ENCODE results near the gene LRRC3C. TPM values are rescaled to one million over a fixed set of nuclear protein-coding genes. Genes with fewer than 3 reads are reported as not detected.

Gene LRRC3C
- total and polyA plus RNA-seq, 2 experiments from 2014 or later: not detected

- TF ChIP-seq EZH2 (IDR thresholded peaks at IDR 0.05; ENCODE audit: insufficient read depth, poor library complexity, severe bottlenecking) (no peak), EZH2phosphoT487 (IDR thresholded peaks at IDR 0.05; ENCODE audit: insufficient read depth, low read depth) (no peak)
- Histone ChIP-seq H3K79me2 (ENCODE audit: insufficient read depth) (no peaks in the 10 kb centered on the region), H3K4me2 (ENCODE audit: unreplicated experiment) (no peak overlapping the region), H3K27me3 (replicated peaks; ENCODE audit: insufficient read depth) (no peaks in the 10 kb centered on the region), H2AFZ (no peak overlapping the region), H3F3A (ENCODE audit: insufficient read depth) (0 out of 2 replicates have a peak, but pooled peaks cover 10% of the 10 kb centered on the region), H3K36me3 (ENCODE audit: low read depth) (peaks cover 30% of the 10 kb centered on the region), H3K4me1 (ENCODE audit: insufficient read depth) (no peaks in the 10 kb centered on the region), H4K20me1 (ENCODE audit: insufficient read depth) (no peaks in the 10 kb centered on the region), H3K27ac (no peak overlapping the region), H3K9me2 (ENCODE audit: insufficient read depth) (no peaks in the 10 kb centered on the region), H3K9me3 (ENCODE audit: low read depth) (no peaks in the 10 kb centered on the region), H3K4me3 (no peak overlapping the region), H3K9ac (no peak overlapping the region)
- 97 to 98% methylated on average over 11 of the region's 11 CpGs for WGBS, 2 experiments (ENCODE audit: low coverage in 1 of 2, low lambda C conversion rate in 2 of 2, missing lambda C conversion rate in 2 of 2)
- no peak for DNase-seq
- in situ Hi-C loops (cut with MboI): no loop called here
Observed at GRCh38 chr17:39994448-39994847, 66.9 kb downstream of the LRRC3C start.

Other genes starting within 250 kb of the LRRC3C start
- 14.2 and 15.3 TPM in 2 replicates for gene PGAP3, start 239.7 kb upstream of the LRRC3C start, total RNA-seq (2014; rRNA removed; shearing (Covaris generic))
- gene PGAP3, start 239.7 kb upstream of the LRRC3C start, polyA plus RNA-seq (2016; fragmentation: Nextera tagmentation; extraction: Ambion mirVana): 9.2 and 10.6 TPM in 2 replicates
- 45.8 and 55.4 TPM in 2 replicates for gene ERBB2, start 227.7 kb upstream of the LRRC3C start, total RNA-seq (2014; rRNA removed; shearing (Covaris generic))
- gene ERBB2, start 227.7 kb upstream of the LRRC3C start, polyA plus RNA-seq (2016; fragmentation: Nextera tagmentation; extraction: Ambion mirVana): 28.5 and 30.3 TPM in 2 replicates
- gene MIEN1, start 197.2 kb upstream of the LRRC3C start, total RNA-seq (2014; rRNA removed; shearing (Covaris generic)): 33.6 and 37.1 TPM in 2 replicates
- 85.4 and 88.4 TPM in 2 replicates for gene MIEN1, start 197.2 kb upstream of the LRRC3C start, polyA plus RNA-seq (2016; fragmentation: Nextera tagmentation; extraction: Ambion mirVana)
- gene GRB7, start 189.8 kb upstream of the LRRC3C start, total RNA-seq (2014; rRNA removed; shearing (Covaris generic)): 0.25 TPM in 1 of 2 replicates, not detected in the other
- gene GRB7, start 189.8 kb upstream of the LRRC3C start, polyA plus RNA-seq (2016; fragmentation: Nextera tagmentation; extraction: Ambion mirVana): not detected in 2 replicates
- not detected in 2 replicates for gene IKZF3, start 63.4 kb upstream of the LRRC3C start, total RNA-seq (2014; rRNA removed; shearing (Covaris generic))
- 0.09 and 0.11 TPM in 2 replicates for gene IKZF3, start 63.4 kb upstream of the LRRC3C start, polyA plus RNA-seq (2016; fragmentation: Nextera tagmentation; extraction: Ambion mirVana)
- not detected in 2 replicates for gene ZPBP2, start 59.5 kb upstream of the LRRC3C start, total RNA-seq (2014; rRNA removed; shearing (Covaris generic))
- gene ZPBP2, start 59.5 kb upstream of the LRRC3C start, polyA plus RNA-seq (2016; fragmentation: Nextera tagmentation; extraction: Ambion mirVana): not detected in 2 replicates
- 2.1 and 2.5 TPM in 2 replicates for gene GSDMB, start 9.1 kb upstream of the LRRC3C start, total RNA-seq (2014; rRNA removed; shearing (Covaris generic))
- 1.8 TPM in 2 replicates for gene GSDMB, start 9.1 kb upstream of the LRRC3C start, polyA plus RNA-seq (2016; fragmentation: Nextera tagmentation; extraction: Ambion mirVana)
- 60.4 and 66.0 TPM in 2 replicates for gene ORMDL3, start 131 bp upstream of the LRRC3C start, total RNA-seq (2014; rRNA removed; shearing (Covaris generic))
- gene ORMDL3, start 131 bp upstream of the LRRC3C start, polyA plus RNA-seq (2016; fragmentation: Nextera tagmentation; extraction: Ambion mirVana): 12.0 and 13.2 TPM in 2 replicates
- gene GSDMA, start 35.3 kb downstream of the LRRC3C start, total RNA-seq (2014; rRNA removed; shearing (Covaris generic)): not detected in 2 replicates
- 0.09 and 0.21 TPM in 2 replicates for gene GSDMA, start 35.3 kb downstream of the LRRC3C start, polyA plus RNA-seq (2016; fragmentation: Nextera tagmentation; extraction: Ambion mirVana)
- gene PSMD3, start 53.1 kb downstream of the LRRC3C start, total RNA-seq (2014; rRNA removed; shearing (Covaris generic)): 103 and 116 TPM in 2 replicates
- 102 and 106 TPM in 2 replicates for gene PSMD3, start 53.1 kb downstream of the LRRC3C start, polyA plus RNA-seq (2016; fragmentation: Nextera tagmentation; extraction: Ambion mirVana)
- gene CSF3, start 87.7 kb downstream of the LRRC3C start, total RNA-seq (2014; rRNA removed; shearing (Covaris generic)): not detected in 2 replicates
- gene CSF3, start 87.7 kb downstream of the LRRC3C start, polyA plus RNA-seq (2016; fragmentation: Nextera tagmentation; extraction: Ambion mirVana): 0.13 TPM in 1 of 2 replicates, not detected in the other
- 35.3 and 37.3 TPM in 2 replicates for gene MED24, start 126.7 kb downstream of the LRRC3C start, total RNA-seq (2014; rRNA removed; shearing (Covaris generic))
- gene MED24, start 126.7 kb downstream of the LRRC3C start, polyA plus RNA-seq (2016; fragmentation: Nextera tagmentation; extraction: Ambion mirVana): 33.6 and 35.2 TPM in 2 replicates
- 33.3 and 36.2 TPM in 2 replicates for gene THRA, start 135.2 kb downstream of the LRRC3C start, total RNA-seq (2014; rRNA removed; shearing (Covaris generic))
- gene THRA, start 135.2 kb downstream of the LRRC3C start, polyA plus RNA-seq (2016; fragmentation: Nextera tagmentation; extraction: Ambion mirVana): 15.8 and 16.4 TPM in 2 replicates
- gene NR1D1, start 172.9 kb downstream of the LRRC3C start, total RNA-seq (2014; rRNA removed; shearing (Covaris generic)): 0.76 and 2.4 TPM in 2 replicates
- 4.6 and 5.4 TPM in 2 replicates for gene NR1D1, start 172.9 kb downstream of the LRRC3C start, polyA plus RNA-seq (2016; fragmentation: Nextera tagmentation; extraction: Ambion mirVana)
- 45.3 and 76.1 TPM in 2 replicates for gene MSL1, start 194.2 kb downstream of the LRRC3C start, total RNA-seq (2014; rRNA removed; shearing (Covaris generic))
- 8.9 and 9.0 TPM in 2 replicates for gene MSL1, start 194.2 kb downstream of the LRRC3C start, polyA plus RNA-seq (2016; fragmentation: Nextera tagmentation; extraction: Ambion mirVana)
- 28.7 and 49.3 TPM in 2 replicates for gene CASC3, start 212.8 kb downstream of the LRRC3C start, total RNA-seq (2014; rRNA removed; shearing (Covaris generic))
- 37.1 and 39.1 TPM in 2 replicates for gene CASC3, start 212.8 kb downstream of the LRRC3C start, polyA plus RNA-seq (2016; fragmentation: Nextera tagmentation; extraction: Ambion mirVana)
- gene RAPGEFL1, start 249.7 kb downstream of the LRRC3C start, total RNA-seq (2014; rRNA removed; shearing (Covaris generic)): 0.51 and 0.76 TPM in 2 replicates
- gene RAPGEFL1, start 249.7 kb downstream of the LRRC3C start, polyA plus RNA-seq (2016; fragmentation: Nextera tagmentation; extraction: Ambion mirVana): 0.77 and 0.96 TPM in 2 replicates

Data from GM23248 (cell line).